Measurements from ENCODE around the gene IGFBP1. TPM values are rescaled to one million over a fixed set of nuclear protein-coding genes. Genes with fewer than 3 reads are reported as not detected.

The IGFBP1 gene
- total and polyA plus RNA-seq, 7 experiments from 2014 or later: not detected

DNA sequence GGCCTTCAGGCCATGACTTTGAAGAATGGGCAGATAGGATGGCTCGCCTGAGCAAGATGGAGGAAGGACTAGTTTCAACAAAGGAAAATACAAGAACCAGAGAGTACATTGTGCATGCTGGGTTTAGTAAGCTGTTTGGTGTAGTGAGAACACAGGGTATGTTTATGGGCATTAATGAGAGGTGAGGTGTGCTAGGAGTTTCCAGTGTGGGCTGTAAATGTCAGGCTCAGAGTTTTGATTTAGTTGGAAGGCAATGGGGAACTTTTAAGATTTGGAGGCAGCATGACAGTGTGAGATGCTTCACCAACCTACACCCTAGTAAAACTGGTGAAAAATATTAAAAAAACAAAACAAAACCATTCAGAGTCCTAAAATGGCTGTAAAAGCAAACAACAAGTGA lies 13.3 kb downstream of the IGFBP1 start:
- no peak overlapping the region for H3K4me3 Mint-ChIP-seq
- H3K9me3 Mint-ChIP-seq: peaks cover 0 to 29% (median 9%) of the 10 kb centered on the region in 11 donors

DNA sequence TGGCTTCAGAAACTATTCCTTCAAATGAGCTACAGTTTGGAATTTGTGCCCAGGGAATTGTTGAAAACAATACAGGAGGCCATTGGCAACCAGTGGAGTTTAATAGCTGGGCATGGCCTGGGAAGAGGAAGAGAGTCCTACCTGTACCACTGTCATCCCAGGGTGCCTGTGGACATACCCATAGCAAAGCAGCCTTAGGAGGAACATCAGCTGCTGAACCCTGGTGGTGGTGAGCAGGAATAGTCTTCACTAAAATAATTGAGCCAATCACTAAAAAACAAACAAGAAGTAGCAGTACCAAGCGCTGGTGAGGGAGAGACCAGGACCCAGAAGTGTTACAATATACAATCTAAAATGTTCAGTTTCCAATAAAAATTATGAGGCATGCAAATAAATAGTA lies 14.5 kb downstream of the IGFBP1 start:
- Mint-ChIP-seq H3K27me3 (peaks cover 3 to 27% (median 18%) of the 10 kb centered on the region in 5 donors), H3K4me3 (peak overlapping the region in 1 of 10 donors; percentile 13)
- intact Hi-C loops (cut with micrococcal nuclease): no loop called here

More for the DNA sequence above, 13.3 kb downstream of the IGFBP1 start:
- no peaks in the 10 kb centered on the region for H3K9me3 ChIP-seq (ENCODE audit: control insufficient read depth in 2 of 3, low read length in 3 of 3)
- no peak overlapping the region for H3K4me3 ChIP-seq (ENCODE audit: low read length)
- H3K4me1 Mint-ChIP-seq: peaks cover 0 to 2% (median 0%) of the 10 kb centered on the region in 7 donors
- H3K27ac Mint-ChIP-seq: no peak overlapping the region
- H3K36me3 Mint-ChIP-seq: peaks cover 0 to 9% (median 0%) of the 10 kb centered on the region in 5 donors
- H3K27me3 ChIP-seq (ENCODE audit: control insufficient read depth in 2 of 2, insufficient read depth in 2 of 2, low read length in 2 of 2): no peaks in the 10 kb centered on the region
- ChIA-PET POLR2A (no interaction called here), CTCF (no interaction called here)
- DNase-seq: no peak
- intact Hi-C loops (cut with micrococcal nuclease): no loop called here
- ATAC-seq: no peak
- H3K4me1 ChIP-seq (ENCODE audit: control insufficient read depth in 2 of 2, insufficient read depth in 2 of 2, low read length in 2 of 2): no peaks in the 10 kb centered on the region
- no peak overlapping the region for H3K27ac ChIP-seq (ENCODE audit: low read depth, low read length)
- H3K27me3 Mint-ChIP-seq: peaks cover 3 to 37% (median 26%) of the 10 kb centered on the region in 5 donors
- no peaks in the 10 kb centered on the region for H3K36me3 ChIP-seq (ENCODE audit: control insufficient read depth in 2 of 3, insufficient read depth in 3 of 3, low read length in 3 of 3)

DNA sequence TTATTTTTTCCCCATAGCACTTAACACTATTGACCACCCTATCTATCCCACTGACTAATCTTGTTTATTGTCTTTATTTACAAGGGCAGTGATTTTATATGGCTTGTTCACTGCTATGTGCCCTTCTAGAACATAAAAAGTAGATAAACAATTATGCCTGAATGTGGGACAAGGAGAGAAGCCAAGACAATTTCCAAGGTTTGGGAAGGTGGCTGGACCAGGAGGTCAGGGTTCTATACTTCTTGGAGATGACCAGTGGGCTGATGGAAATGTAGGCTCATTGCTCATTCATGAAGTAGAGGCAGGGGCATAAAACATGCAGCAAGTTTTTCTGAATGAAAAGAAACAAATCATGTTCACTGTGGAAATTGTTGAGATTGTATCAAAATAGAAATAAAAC lies 21.3 kb downstream of the IGFBP1 start:
- peaks cover 0 to 3% (median 0%) of the 10 kb centered on the region in 11 donors for H3K9me3 Mint-ChIP-seq
- Histone ChIP-seq H3K4me1 (ENCODE audit: control insufficient read depth in 2 of 2, insufficient read depth in 2 of 2, low read length in 2 of 2) (no peaks in the 10 kb centered on the region), H3K36me3 (ENCODE audit: control insufficient read depth in 2 of 3, insufficient read depth in 3 of 3, low read length in 3 of 3) (no peaks in the 10 kb centered on the region), H3K4me3 (ENCODE audit: low read length) (no peak overlapping the region), H3K9me3 (ENCODE audit: control insufficient read depth in 2 of 3, low read length in 3 of 3) (no peaks in the 10 kb centered on the region), H3K27ac (ENCODE audit: low read depth, low read length) (no peak overlapping the region), H3K27me3 (ENCODE audit: control insufficient read depth in 2 of 2, insufficient read depth in 2 of 2, low read length in 2 of 2) (no peaks in the 10 kb centered on the region)
- ChIA-PET POLR2A (no interaction called here), CTCF (no interaction called here)
- H3K27me3 Mint-ChIP-seq: peaks cover 0 to 23% (median 6%) of the 10 kb centered on the region in 5 donors
- DNase-seq: no peak
- no peaks in the 10 kb centered on the region for H3K36me3 Mint-ChIP-seq
- ATAC-seq: no peak
- no peaks in the 10 kb centered on the region for H3K4me1 Mint-ChIP-seq
- H3K4me3 Mint-ChIP-seq: no peak overlapping the region
- intact Hi-C loops (cut with micrococcal nuclease): no loop called here
- no peak overlapping the region for H3K27ac Mint-ChIP-seq

More for the DNA sequence above, 14.5 kb downstream of the IGFBP1 start:
- CTCF ChIA-PET: interaction anchor here (1.0 kb wide), 1 partner anchor 9 kb away, joined by 4 read pairs; no protein-coding TSS in a partner anchor
- ATAC-seq (no peak), DNase-seq (no peak)
- Mint-ChIP-seq H3K36me3 (peaks cover 0 to 9% (median 0%) of the 10 kb centered on the region in 5 donors), H3K4me1 (peaks cover 0 to 2% (median 0%) of the 10 kb centered on the region in 7 donors), H3K9me3 (peaks cover 0 to 29% (median 9%) of the 10 kb centered on the region in 11 donors), H3K27ac (no peak overlapping the region)
- H3K27ac ChIP-seq (ENCODE audit: low read depth, low read length): no peak overlapping the region
- H3K27me3 ChIP-seq (ENCODE audit: control insufficient read depth in 2 of 2, insufficient read depth in 2 of 2, low read length in 2 of 2): no peaks in the 10 kb centered on the region
- no peaks in the 10 kb centered on the region for H3K9me3 ChIP-seq (ENCODE audit: control insufficient read depth in 2 of 3, low read length in 3 of 3)
- no peak overlapping the region for H3K4me3 ChIP-seq (ENCODE audit: low read length)
- no peaks in the 10 kb centered on the region for H3K36me3 ChIP-seq (ENCODE audit: control insufficient read depth in 2 of 3, insufficient read depth in 3 of 3, low read length in 3 of 3)
- POLR2A ChIA-PET: no interaction called here
- no peaks in the 10 kb centered on the region for H3K4me1 ChIP-seq (ENCODE audit: control insufficient read depth in 2 of 2, insufficient read depth in 2 of 2, low read length in 2 of 2)

DNA sequence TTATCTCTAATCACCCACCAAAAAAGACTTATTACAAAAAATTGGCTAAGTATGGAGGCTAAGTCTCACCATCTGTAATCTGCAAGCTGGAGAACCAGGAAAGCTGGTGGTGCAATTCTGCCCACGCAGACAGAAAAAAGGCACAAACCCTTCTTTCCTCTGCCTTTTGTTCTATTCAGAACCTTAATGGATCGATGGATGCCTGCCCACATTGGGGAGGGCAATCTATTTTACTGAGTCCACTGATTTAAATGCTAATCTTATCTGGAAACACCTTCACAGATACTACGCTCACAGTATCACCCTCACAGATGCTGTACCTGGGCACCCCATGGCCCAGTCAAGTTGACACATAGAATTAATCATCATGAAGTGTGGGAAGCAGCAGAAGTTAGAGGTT lies 22.6 kb downstream of the IGFBP1 start:
- H3K27ac ChIP-seq (ENCODE audit: low read depth, low read length): no peak overlapping the region
- no peaks in the 10 kb centered on the region for H3K4me1 ChIP-seq (ENCODE audit: control insufficient read depth in 2 of 2, insufficient read depth in 2 of 2, low read length in 2 of 2)
- no peaks in the 10 kb centered on the region for H3K36me3 Mint-ChIP-seq
- intact Hi-C loops (cut with micrococcal nuclease): loop anchor here in 1 of 2 donors (10.0 kb wide), 2 partner anchors 944 to 1274 kb away; no protein-coding TSS in a partner anchor
- ChIA-PET POLR2A (no interaction called here), CTCF (no interaction called here)
- H3K36me3 ChIP-seq (ENCODE audit: control insufficient read depth in 2 of 3, insufficient read depth in 3 of 3, low read length in 3 of 3): no peaks in the 10 kb centered on the region
- no peaks in the 10 kb centered on the region for H3K27me3 ChIP-seq (ENCODE audit: control insufficient read depth in 2 of 2, insufficient read depth in 2 of 2, low read length in 2 of 2)
- H3K9me3 Mint-ChIP-seq: peaks cover 0 to 2% (median 0%) of the 10 kb centered on the region in 11 donors
- ATAC-seq (no peak), DNase-seq (no peak)
- H3K4me3 Mint-ChIP-seq: no peak overlapping the region
- H3K4me1 Mint-ChIP-seq: peaks cover 0 to 2% (median 0%) of the 10 kb centered on the region in 7 donors
- H3K9me3 ChIP-seq (ENCODE audit: control insufficient read depth in 2 of 3, low read length in 3 of 3): no peaks in the 10 kb centered on the region
- no peak overlapping the region for H3K27ac Mint-ChIP-seq
- no peak overlapping the region for H3K4me3 ChIP-seq (ENCODE audit: low read length)
- H3K27me3 Mint-ChIP-seq: peaks cover 0 to 28% (median 12%) of the 10 kb centered on the region in 5 donors

DNA sequence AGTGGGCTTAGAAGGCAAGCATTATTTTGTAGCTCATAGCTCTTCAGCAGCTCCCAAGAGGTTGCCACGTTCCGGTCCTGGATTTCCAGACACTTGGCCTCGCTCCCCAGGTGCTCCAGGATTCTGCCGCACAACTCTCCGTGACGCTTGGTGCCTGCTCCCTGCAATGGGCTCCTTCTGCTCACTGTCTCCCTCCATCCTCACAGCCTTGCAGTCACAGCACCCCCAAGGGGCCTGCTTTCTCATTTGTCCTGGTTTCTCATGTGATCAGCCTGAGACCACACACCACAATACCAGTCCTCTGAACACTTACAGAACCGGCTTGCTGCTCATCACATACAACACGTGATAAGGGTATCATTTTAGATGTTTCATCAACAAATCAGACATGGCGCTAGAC lies 23.0 kb downstream of the IGFBP1 start:
- ChIA-PET CTCF (no interaction called here), POLR2A (no interaction called here)
- Histone ChIP-seq H3K36me3 (ENCODE audit: control insufficient read depth in 2 of 3, insufficient read depth in 3 of 3, low read length in 3 of 3) (no peaks in the 10 kb centered on the region), H3K4me1 (ENCODE audit: control insufficient read depth in 2 of 2, insufficient read depth in 2 of 2, low read length in 2 of 2) (no peaks in the 10 kb centered on the region), H3K27ac (ENCODE audit: low read depth, low read length) (no peak overlapping the region), H3K27me3 (ENCODE audit: control insufficient read depth in 2 of 2, insufficient read depth in 2 of 2, low read length in 2 of 2) (no peaks in the 10 kb centered on the region), H3K9me3 (ENCODE audit: control insufficient read depth in 2 of 3, low read length in 3 of 3) (no peaks in the 10 kb centered on the region), H3K4me3 (ENCODE audit: low read length) (no peak overlapping the region)
- Mint-ChIP-seq H3K27ac (no peak overlapping the region), H3K27me3 (peaks cover 0 to 32% (median 16%) of the 10 kb centered on the region in 5 donors), H3K4me1 (peaks cover 0 to 5% (median 0%) of the 10 kb centered on the region in 7 donors), H3K9me3 (peaks cover 0 to under 1% (median 0%) of the 10 kb centered on the region in 11 donors), H3K4me3 (no peak overlapping the region), H3K36me3 (no peaks in the 10 kb centered on the region)
- intact Hi-C loops (cut with micrococcal nuclease): loop anchor here in 1 of 2 donors (10.0 kb wide), 2 partner anchors 943 to 1273 kb away; no protein-coding TSS in a partner anchor
- ATAC-seq: no peak
- no peak for DNase-seq

DNA sequence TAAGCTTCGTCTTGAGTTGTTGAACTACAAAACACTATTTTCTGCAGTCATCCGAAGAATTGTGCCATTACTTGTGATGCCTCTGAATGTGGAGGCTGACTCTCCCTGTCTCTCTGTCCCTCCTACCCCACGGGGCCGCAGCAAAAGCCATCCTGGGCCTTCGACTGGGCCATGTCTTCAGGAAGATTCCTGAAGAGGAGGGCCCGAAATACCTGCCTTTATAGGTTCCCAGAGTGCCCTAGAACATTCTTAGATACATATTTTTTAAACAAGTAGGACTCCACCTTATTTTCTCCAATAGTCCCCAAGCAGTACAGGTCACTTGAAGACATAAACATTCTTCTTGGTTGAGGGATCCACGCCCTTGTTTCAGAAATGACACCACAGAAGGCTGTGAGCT lies 24.7 kb downstream of the IGFBP1 start:
- Mint-ChIP-seq H3K4me1 (peaks cover 0 to 7% (median 0%) of the 10 kb centered on the region in 7 donors), H3K27ac (no peak overlapping the region), H3K4me3 (no peak overlapping the region), H3K36me3 (no peaks in the 10 kb centered on the region), H3K9me3 (no peaks in the 10 kb centered on the region), H3K27me3 (peaks cover 5 to 45% (median 28%) of the 10 kb centered on the region in 5 donors)
- intact Hi-C loops (cut with micrococcal nuclease): loop anchor here in 1 of 2 donors (10.0 kb wide), 2 partner anchors 942 to 1272 kb away; no protein-coding TSS in a partner anchor
- CTCF ChIA-PET: interaction anchor here (0.6 to 1.1 kb wide), 2 partner anchors 9 to 35 kb away, joined by 3 to 4 read pairs; no protein-coding TSS in a partner anchor
- peaks cover 0 to 4% of the 10 kb centered on the region in 2 donors for H3K4me1 ChIP-seq (ENCODE audit: control insufficient read depth in 2 of 2, insufficient read depth in 2 of 2, low read length in 2 of 2)
- no peak overlapping the region for H3K4me3 ChIP-seq (ENCODE audit: low read length)
- no peak overlapping the region for H3K27ac ChIP-seq (ENCODE audit: low read depth, low read length)
- ATAC-seq (no peak), DNase-seq (no peak)
- POLR2A ChIA-PET: no interaction called here
- no peaks in the 10 kb centered on the region for H3K27me3 ChIP-seq (ENCODE audit: control insufficient read depth in 2 of 2, insufficient read depth in 2 of 2, low read length in 2 of 2)
- no peaks in the 10 kb centered on the region for H3K9me3 ChIP-seq (ENCODE audit: control insufficient read depth in 2 of 3, low read length in 3 of 3)
- no peaks in the 10 kb centered on the region for H3K36me3 ChIP-seq (ENCODE audit: control insufficient read depth in 2 of 3, insufficient read depth in 3 of 3, low read length in 3 of 3)

DNA sequence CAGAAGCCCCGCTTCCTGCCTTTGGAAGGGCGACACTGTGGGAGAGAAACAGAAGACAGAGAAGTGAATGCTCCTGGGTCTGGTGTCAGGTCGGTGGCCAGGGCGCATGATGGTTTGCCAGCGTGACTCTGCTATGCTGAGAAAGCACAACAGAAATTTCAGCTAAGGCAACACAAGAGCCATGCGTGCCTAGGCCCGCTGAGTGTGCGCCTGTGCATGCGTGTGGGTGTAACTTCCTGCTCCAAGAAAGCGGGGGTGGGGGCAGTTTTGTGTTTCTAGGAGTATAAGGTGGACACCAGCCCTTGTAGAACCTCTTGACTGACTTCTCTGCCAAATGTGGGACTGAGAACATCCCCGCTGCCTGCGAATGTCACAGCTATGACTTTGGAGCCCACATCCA lies 26.6 kb downstream of the IGFBP1 start:
- ATAC-seq (no peak), DNase-seq (no peak)
- Mint-ChIP-seq H3K36me3 (no peaks in the 10 kb centered on the region), H3K4me1 (peaks cover 0 to 13% (median 2%) of the 10 kb centered on the region in 7 donors), H3K4me3 (no peak overlapping the region), H3K9me3 (no peaks in the 10 kb centered on the region), H3K27me3 (peaks cover 24 to 53% (median 47%) of the 10 kb centered on the region in 5 donors), H3K27ac (no peak overlapping the region)
- no peaks in the 10 kb centered on the region for H3K36me3 ChIP-seq (ENCODE audit: control insufficient read depth in 2 of 3, insufficient read depth in 3 of 3, low read length in 3 of 3)
- no peaks in the 10 kb centered on the region for H3K9me3 ChIP-seq (ENCODE audit: control insufficient read depth in 2 of 3, low read length in 3 of 3)
- ChIA-PET POLR2A (no interaction called here), CTCF (interaction anchor here (0.7 kb wide), 1 partner anchor 437 kb away, joined by 3 read pairs; no protein-coding TSS in a partner anchor)
- peaks cover 0 to 6% of the 10 kb centered on the region in 2 donors for H3K27me3 ChIP-seq (ENCODE audit: control insufficient read depth in 2 of 2, insufficient read depth in 2 of 2, low read length in 2 of 2)
- H3K27ac ChIP-seq (ENCODE audit: low read depth, low read length): no peak overlapping the region
- intact Hi-C loops (cut with micrococcal nuclease): loop anchor here in 1 of 2 donors (10.0 kb wide), 2 partner anchors 940 to 1270 kb away; no protein-coding TSS in a partner anchor
- H3K4me3 ChIP-seq (ENCODE audit: low read length): no peak overlapping the region
- H3K4me1 ChIP-seq (ENCODE audit: control insufficient read depth in 2 of 2, insufficient read depth in 2 of 2, low read length in 2 of 2): peaks cover 0 to 4% of the 10 kb centered on the region in 2 donors
